8988T (cell line): ENCODE results near the gene HES2.
A peak's percentile ranks its signal among the peaks of the same experiment; 100 is the strongest.
"Not testable (repeated sequence)": the region's sequence is repeated elsewhere in the genome, so short reads cannot be mapped to it uniquely, and the experiment has no call there.

Experiments used
- DNase-seq: peaks from one replicate; pipeline ENCODE4 v3.0.0; 2011

Gene HES2

GRCh38 chr1:6419804-6420453 is at the start of gene HES2:
Gene HES2 (minus strand): TSS chr1:6419919. CDS start chr1:6419820, 99 bp downstream.
- peak; percentile 94 for DNase-seq

- no peak for DNase-seq
Observed at GRCh38 chr1:6468729-6469461, 49.2 kb upstream of the HES2 start.

- no peak for DNase-seq
Observed at GRCh38 chr1:6467744-6468688, 48.3 kb upstream of the HES2 start.

- DNase-seq: no peak
Observed at GRCh38 chr1:6467224-6467623, 47.5 kb upstream of the HES2 start.

GRCh38 chr1:6466751-6467150 is 47.0 kb upstream of the HES2 start:
- no peak for DNase-seq

- no peak for DNase-seq
Observed at GRCh38 chr1:6466023-6466422, 46.3 kb upstream of the HES2 start, which contains the start of gene TNFRSF25. Gene TNFRSF25 (minus strand): TSS chr1:6466173. CDS start chr1:6466107, 66 bp downstream.

GRCh38 chr1:6465461-6466005 is 45.8 kb upstream of the HES2 start:
- DNase-seq: no peak

GRCh38 chr1:6464915-6465314 is 45.2 kb upstream of the HES2 start:
- no peak for DNase-seq

GRCh38 chr1:6464514-6464836 is 44.8 kb upstream of the HES2 start:
- no peak for DNase-seq

- no peak for DNase-seq
Observed at GRCh38 chr1:6463120-6463412, 43.3 kb upstream of the HES2 start.

- DNase-seq: no peak
Observed at GRCh38 chr1:6462412-6463119, 42.8 kb upstream of the HES2 start.

GRCh38 chr1:6461538-6462411 is 42.1 kb upstream of the HES2 start:
- DNase-seq: no peak

GRCh38 chr1:6461051-6461530 is 41.4 kb upstream of the HES2 start:
- no peak for DNase-seq

- no peak for DNase-seq
Observed at GRCh38 chr1:6460301-6461050, 40.8 kb upstream of the HES2 start.

GRCh38 chr1:6459850-6460265 is 40.1 kb upstream of the HES2 start:
- DNase-seq: no peak

GRCh38 chr1:6456800-6457466 is 37.2 kb upstream of the HES2 start:
- DNase-seq: no peak

GRCh38 chr1:6455752-6456520 is 36.2 kb upstream of the HES2 start:
- DNase-seq: not testable (repeated sequence)

- DNase-seq: no peak
Observed at GRCh38 chr1:6454856-6455751, 35.4 kb upstream of the HES2 start.
